GM12873 (cell line): ENCODE results near the gene XIST.

Source experiments
- TF ChIP-seq, protein P1 (sequence below): IDR thresholded peaks from 2 replicates; pipeline ENCODE4 v1.5.1; 2012; ENCODE audit warnings: low read depth, mild to moderate bottlenecking, moderate library complexity, low read length, control low read depth; ENCODE audit not compliant: insufficient read depth; ENCODE audit errors: missing control alignments

The XIST gene

GRCh38 chrX:73812256-73812655, 40.3 kb downstream of the XIST start:
- TF ChIP-seq, protein P1, sequence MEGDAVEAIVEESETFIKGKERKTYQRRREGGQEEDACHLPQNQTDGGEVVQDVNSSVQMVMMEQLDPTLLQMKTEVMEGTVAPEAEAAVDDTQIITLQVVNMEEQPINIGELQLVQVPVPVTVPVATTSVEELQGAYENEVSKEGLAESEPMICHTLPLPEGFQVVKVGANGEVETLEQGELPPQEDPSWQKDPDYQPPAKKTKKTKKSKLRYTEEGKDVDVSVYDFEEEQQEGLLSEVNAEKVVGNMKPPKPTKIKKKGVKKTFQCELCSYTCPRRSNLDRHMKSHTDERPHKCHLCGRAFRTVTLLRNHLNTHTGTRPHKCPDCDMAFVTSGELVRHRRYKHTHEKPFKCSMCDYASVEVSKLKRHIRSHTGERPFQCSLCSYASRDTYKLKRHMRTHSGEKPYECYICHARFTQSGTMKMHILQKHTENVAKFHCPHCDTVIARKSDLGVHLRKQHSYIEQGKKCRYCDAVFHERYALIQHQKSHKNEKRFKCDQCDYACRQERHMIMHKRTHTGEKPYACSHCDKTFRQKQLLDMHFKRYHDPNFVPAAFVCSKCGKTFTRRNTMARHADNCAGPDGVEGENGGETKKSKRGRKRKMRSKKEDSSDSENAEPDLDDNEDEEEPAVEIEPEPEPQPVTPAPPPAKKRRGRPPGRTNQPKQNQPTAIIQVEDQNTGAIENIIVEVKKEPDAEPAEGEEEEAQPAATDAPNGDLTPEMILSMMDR: no peak

GRCh38 chrX:73799888-73800287, 52.6 kb downstream of the XIST start:
- TF ChIP-seq, protein P1: no peak

- TF ChIP-seq, protein P1: no peak
These were observed 67.0 kb downstream of the XIST start for GRCh38 chrX:73785493-73785892.
